Measurements from ENCODE around the gene MAMLD1.

MAMLD1 gene

GRCh38 chrX:150446995-150447394, 83.9 kb downstream of the MAMLD1 start:
- H3K27me3 ChIP-seq (replicated peaks; ENCODE audit: control insufficient read depth, insufficient read depth, low read length), result peaks cover 11% of the 10 kb centered on the region
- no peaks in the 10 kb centered on the region for H3K4me1 ChIP-seq (ENCODE audit: control insufficient read depth, insufficient read depth, low read length)
- peaks cover 10% of the 10 kb centered on the region for H3K9me3 ChIP-seq (ENCODE audit: control insufficient read depth, low read length)
- H3K4me3 ChIP-seq (ENCODE audit: low read length), result no peak overlapping the region
- H3K9ac ChIP-seq (ENCODE audit: low read length), result no peak overlapping the region
- no peak for DNase-seq (ENCODE audit: low read depth)
- H3K36me3 ChIP-seq (ENCODE audit: control insufficient read depth, insufficient read depth, low read length, severe bottlenecking), result no peaks in the 10 kb centered on the region

GRCh38 chrX:150449313-150449712, 86.2 kb downstream of the MAMLD1 start:
- Histone ChIP-seq H3K27me3 (replicated peaks; ENCODE audit: control insufficient read depth, insufficient read depth, low read length) (peaks cover 10% of the 10 kb centered on the region), H3K9me3 (ENCODE audit: control insufficient read depth, low read length) (no peaks in the 10 kb centered on the region), H3K9ac (ENCODE audit: low read length) (no peak overlapping the region), H3K4me3 (ENCODE audit: low read length) (no peak overlapping the region), H3K4me1 (ENCODE audit: control insufficient read depth, insufficient read depth, low read length) (no peaks in the 10 kb centered on the region), H3K36me3 (ENCODE audit: control insufficient read depth, insufficient read depth, low read length, severe bottlenecking) (no peaks in the 10 kb centered on the region)
- DNase-seq (ENCODE audit: low read depth), result no peak

GRCh38 chrX:150450519-150451177, 87.5 kb downstream of the MAMLD1 start:
- Histone ChIP-seq H3K4me3 (ENCODE audit: low read length) (no peak overlapping the region), H3K9ac (ENCODE audit: low read length) (no peak overlapping the region), H3K27me3 (replicated peaks; ENCODE audit: control insufficient read depth, insufficient read depth, low read length) (peaks cover 10% of the 10 kb centered on the region), H3K4me1 (ENCODE audit: control insufficient read depth, insufficient read depth, low read length) (no peaks in the 10 kb centered on the region), H3K9me3 (ENCODE audit: control insufficient read depth, low read length) (no peaks in the 10 kb centered on the region), H3K36me3 (ENCODE audit: control insufficient read depth, insufficient read depth, low read length, severe bottlenecking) (peaks cover 5% of the 10 kb centered on the region)
- no peak for DNase-seq (ENCODE audit: low read depth)

GRCh38 chrX:150451953-150452352, 88.8 kb downstream of the MAMLD1 start:
- Histone ChIP-seq H3K27me3 (replicated peaks; ENCODE audit: control insufficient read depth, insufficient read depth, low read length) (peaks cover 7% of the 10 kb centered on the region), H3K4me1 (ENCODE audit: control insufficient read depth, insufficient read depth, low read length) (no peaks in the 10 kb centered on the region), H3K36me3 (ENCODE audit: control insufficient read depth, insufficient read depth, low read length, severe bottlenecking) (peaks cover 5% of the 10 kb centered on the region), H3K4me3 (ENCODE audit: low read length) (no peak overlapping the region), H3K9ac (ENCODE audit: low read length) (no peak overlapping the region), H3K9me3 (ENCODE audit: control insufficient read depth, low read length) (peaks cover 3% of the 10 kb centered on the region)
- no peak for DNase-seq (ENCODE audit: low read depth)

GRCh38 chrX:150454083-150454482, 91.0 kb downstream of the MAMLD1 start:
- Histone ChIP-seq H3K9me3 (ENCODE audit: control insufficient read depth, low read length) (peaks cover 11% of the 10 kb centered on the region), H3K36me3 (ENCODE audit: control insufficient read depth, insufficient read depth, low read length, severe bottlenecking) (peaks cover 5% of the 10 kb centered on the region), H3K4me1 (ENCODE audit: control insufficient read depth, insufficient read depth, low read length) (no peaks in the 10 kb centered on the region), H3K27me3 (replicated peaks; ENCODE audit: control insufficient read depth, insufficient read depth, low read length) (no peaks in the 10 kb centered on the region), H3K4me3 (ENCODE audit: low read length) (no peak overlapping the region), H3K9ac (ENCODE audit: low read length) (no peak overlapping the region)
- no peak for DNase-seq (ENCODE audit: low read depth)

- no peaks in the 10 kb centered on the region for H3K27me3 ChIP-seq (replicated peaks; ENCODE audit: control insufficient read depth, insufficient read depth, low read length)
- no peak overlapping the region for H3K4me3 ChIP-seq (ENCODE audit: low read length)
- no peak overlapping the region for H3K9ac ChIP-seq (ENCODE audit: low read length)
- DNase-seq (ENCODE audit: low read depth), result no peak
- H3K36me3 ChIP-seq (ENCODE audit: control insufficient read depth, insufficient read depth, low read length, severe bottlenecking), result peaks cover 5% of the 10 kb centered on the region
- H3K4me1 ChIP-seq (ENCODE audit: control insufficient read depth, insufficient read depth, low read length), result no peaks in the 10 kb centered on the region
- peaks cover 11% of the 10 kb centered on the region for H3K9me3 ChIP-seq (ENCODE audit: control insufficient read depth, low read length)
Measured at GRCh38 chrX:150454508-150455214, 91.5 kb downstream of the MAMLD1 start.

GRCh38 chrX:150455215-150455608, 92.1 kb downstream of the MAMLD1 start:
- H3K9ac ChIP-seq (ENCODE audit: low read length), result no peak overlapping the region
- peaks cover 15% of the 10 kb centered on the region for H3K9me3 ChIP-seq (ENCODE audit: control insufficient read depth, low read length)
- no peaks in the 10 kb centered on the region for H3K4me1 ChIP-seq (ENCODE audit: control insufficient read depth, insufficient read depth, low read length)
- no peak for DNase-seq (ENCODE audit: low read depth)
- no peaks in the 10 kb centered on the region for H3K27me3 ChIP-seq (replicated peaks; ENCODE audit: control insufficient read depth, insufficient read depth, low read length)
- H3K4me3 ChIP-seq (ENCODE audit: low read length), result no peak overlapping the region
- H3K36me3 ChIP-seq (ENCODE audit: control insufficient read depth, insufficient read depth, low read length, severe bottlenecking), result peaks cover 5% of the 10 kb centered on the region

GRCh38 chrX:150456466-150456865, 93.3 kb downstream of the MAMLD1 start:
- Histone ChIP-seq H3K4me3 (ENCODE audit: low read length) (no peak overlapping the region), H3K4me1 (ENCODE audit: control insufficient read depth, insufficient read depth, low read length) (no peaks in the 10 kb centered on the region), H3K9ac (ENCODE audit: low read length) (no peak overlapping the region), H3K27me3 (replicated peaks; ENCODE audit: control insufficient read depth, insufficient read depth, low read length) (no peaks in the 10 kb centered on the region), H3K9me3 (ENCODE audit: control insufficient read depth, low read length) (peaks cover 15% of the 10 kb centered on the region), H3K36me3 (ENCODE audit: control insufficient read depth, insufficient read depth, low read length, severe bottlenecking) (peaks cover 5% of the 10 kb centered on the region)
- no peak for DNase-seq (ENCODE audit: low read depth)

- Histone ChIP-seq H3K9me3 (ENCODE audit: control insufficient read depth, low read length) (peaks cover 15% of the 10 kb centered on the region), H3K4me1 (ENCODE audit: control insufficient read depth, insufficient read depth, low read length) (no peaks in the 10 kb centered on the region), H3K4me3 (ENCODE audit: low read length) (no peak overlapping the region), H3K36me3 (ENCODE audit: control insufficient read depth, insufficient read depth, low read length, severe bottlenecking) (peaks cover 5% of the 10 kb centered on the region), H3K27me3 (replicated peaks; ENCODE audit: control insufficient read depth, insufficient read depth, low read length) (no peaks in the 10 kb centered on the region), H3K9ac (ENCODE audit: low read length) (no peak overlapping the region)
- DNase-seq (ENCODE audit: low read depth), result no peak
Measured at GRCh38 chrX:150456941-150457340, 93.8 kb downstream of the MAMLD1 start.

GRCh38 chrX:150459196-150459595, 96.1 kb downstream of the MAMLD1 start:
- H3K4me1 ChIP-seq (ENCODE audit: control insufficient read depth, insufficient read depth, low read length), result no peaks in the 10 kb centered on the region
- DNase-seq (ENCODE audit: low read depth), result no peak
- H3K9me3 ChIP-seq (ENCODE audit: control insufficient read depth, low read length), result peaks cover 15% of the 10 kb centered on the region
- H3K4me3 ChIP-seq (ENCODE audit: low read length), result no peak overlapping the region
- no peaks in the 10 kb centered on the region for H3K27me3 ChIP-seq (replicated peaks; ENCODE audit: control insufficient read depth, insufficient read depth, low read length)
- no peak overlapping the region for H3K9ac ChIP-seq (ENCODE audit: low read length)
- H3K36me3 ChIP-seq (ENCODE audit: control insufficient read depth, insufficient read depth, low read length, severe bottlenecking), result peaks cover 5% of the 10 kb centered on the region

GRCh38 chrX:150460063-150460462, 96.9 kb downstream of the MAMLD1 start:
- DNase-seq (ENCODE audit: low read depth), result no peak
- H3K27me3 ChIP-seq (replicated peaks; ENCODE audit: control insufficient read depth, insufficient read depth, low read length), result no peaks in the 10 kb centered on the region
- H3K9me3 ChIP-seq (ENCODE audit: control insufficient read depth, low read length), result peaks cover 15% of the 10 kb centered on the region
- H3K36me3 ChIP-seq (ENCODE audit: control insufficient read depth, insufficient read depth, low read length, severe bottlenecking), result no peaks in the 10 kb centered on the region
- H3K4me1 ChIP-seq (ENCODE audit: control insufficient read depth, insufficient read depth, low read length), result no peaks in the 10 kb centered on the region
- H3K4me3 ChIP-seq (ENCODE audit: low read length), result no peak overlapping the region
- no peak overlapping the region for H3K9ac ChIP-seq (ENCODE audit: low read length)

Measured in adipocyte (in vitro differentiated cells).